Esophagus (tissue), 2 donors: ENCODE data around the gene SMYD3. TPM values are rescaled to one million over a fixed set of nuclear protein-coding genes. Genes with fewer than 3 reads are reported as not detected.

ENCODE experiments used
- H3K27ac ChIP-seq, 2 donors: one replicate each; pipeline ENCODE4 v1.5.1; 2013; ENCODE audit warnings: low read depth in 2 of 2, mild to moderate bottlenecking in 2 of 2, inconsistent platforms in 1 of 2, low read length in 1 of 2, moderate library complexity in 1 of 2
- H3K27me3 ChIP-seq, 2 donors: one replicate each; pipeline ENCODE4 v1.6.1; 2013; ENCODE audit warnings: low read length in 2 of 2, control low read depth in 1 of 2, mild to moderate bottlenecking in 1 of 2; ENCODE audit not compliant: insufficient read depth in 2 of 2, control insufficient read depth in 1 of 2
- H3K36me3 ChIP-seq, 2 donors: one replicate each; pipeline ENCODE4 v1.6.1; 2013; ENCODE audit warnings: low read length in 1 of 2; ENCODE audit not compliant: control insufficient read depth in 2 of 2, insufficient read depth in 2 of 2
- H3K4me1 ChIP-seq, 2 donors: one replicate each; pipeline ENCODE4 v1.6.1; 2013; ENCODE audit warnings: low read length in 1 of 2; ENCODE audit not compliant: control insufficient read depth in 2 of 2, insufficient read depth in 2 of 2
- H3K4me3 ChIP-seq, 2 donors: one replicate each; pipeline ENCODE4 v1.5.1; 2013; ENCODE audit warnings: low read length in 2 of 2, mild to moderate bottlenecking in 2 of 2, low read depth in 1 of 2, moderate library complexity in 1 of 2
- H3K9me3 ChIP-seq, 2 donors: one replicate each; pipeline ENCODE4 v1.6.1; 2013; ENCODE audit warnings: mild to moderate bottlenecking in 2 of 2, low read depth in 1 of 2, low read length in 1 of 2, moderate library complexity in 1 of 2; ENCODE audit not compliant: control insufficient read depth in 2 of 2, insufficient read depth in 1 of 2
- WGBS, 2 donors: extraction: QIAGEN DNeasy Blood & Tissue Kit; methylation state at CpG; one replicate each; pipeline ENCODE4 v1.1.7; 2013; 5-methylcytosine and 5-hydroxymethylcytosine counted together
- polyA plus RNA-seq, 2 donors: library from polyadenylated mRNA; stranded (reverse); fragments of 200-250 nt; gene quantifications; one replicate each; pipeline ENCODE4 v1.2.3, GENCODE V29; 2013
- donor health status: healthy with polysubstance abuse.
- donor health status: Bipolar disorder and iron deficiency.

SMYD3 gene
- polyA plus RNA-seq, 2 donors, result 5.0 to 5.7 TPM

GRCh38 chr1:246096356-246096755 lies 410.7 kb downstream of the SMYD3 start:
- H3K4me1 ChIP-seq, result no peaks in the 10 kb centered on the region
- H3K36me3 ChIP-seq, result no peaks in the 10 kb centered on the region
- H3K27me3 ChIP-seq, result no peaks in the 10 kb centered on the region
- no peak overlapping the region for H3K4me3 ChIP-seq
- H3K9me3 ChIP-seq, result no peaks in the 10 kb centered on the region
- 69 to 80% methylated on average over 5 of the region's 5 CpGs for WGBS, 2 donors
- H3K27ac ChIP-seq, result no peak overlapping the region

GRCh38 chr1:246095443-246095842 lies 411.6 kb downstream of the SMYD3 start:
- 91% methylated on average over 6 of the region's 6 CpGs for WGBS, 2 donors
- Histone ChIP-seq H3K27me3 (no peaks in the 10 kb centered on the region), H3K27ac (no peak overlapping the region), H3K9me3 (no peaks in the 10 kb centered on the region), H3K4me1 (no peaks in the 10 kb centered on the region), H3K36me3 (no peaks in the 10 kb centered on the region), H3K4me3 (no peak overlapping the region)

- WGBS, 2 donors, result 97% methylated on average over 4 of the region's 4 CpGs
- H3K4me3 ChIP-seq, result no peak overlapping the region
- no peaks in the 10 kb centered on the region for H3K36me3 ChIP-seq
- H3K4me1 ChIP-seq, result no peaks in the 10 kb centered on the region
- no peak overlapping the region for H3K27ac ChIP-seq
- H3K27me3 ChIP-seq, result no peaks in the 10 kb centered on the region
- no peaks in the 10 kb centered on the region for H3K9me3 ChIP-seq
Measured at GRCh38 chr1:246093230-246093629, 413.8 kb downstream of the SMYD3 start.

GRCh38 chr1:246092136-246092535 lies 414.9 kb downstream of the SMYD3 start:
- Histone ChIP-seq H3K4me1 (no peaks in the 10 kb centered on the region), H3K4me3 (no peak overlapping the region), H3K36me3 (no peaks in the 10 kb centered on the region), H3K27me3 (no peaks in the 10 kb centered on the region), H3K9me3 (no peaks in the 10 kb centered on the region), H3K27ac (no peak overlapping the region)
- 89 to 95% methylated on average over 4 of the region's 4 CpGs for WGBS, 2 donors

GRCh38 chr1:246091477-246091876 lies 415.6 kb downstream of the SMYD3 start:
- Histone ChIP-seq H3K36me3 (no peaks in the 10 kb centered on the region), H3K4me1 (no peaks in the 10 kb centered on the region), H3K4me3 (no peak overlapping the region), H3K27ac (no peak overlapping the region), H3K9me3 (no peaks in the 10 kb centered on the region), H3K27me3 (no peaks in the 10 kb centered on the region)
- 78 to 79% methylated on average over 4 of the region's 4 CpGs for WGBS, 2 donors

GRCh38 chr1:246086191-246086590 lies 420.9 kb downstream of the SMYD3 start:
- WGBS, 2 donors, result 93 to 95% methylated on average over 5 of the region's 5 CpGs
- Histone ChIP-seq H3K4me1 (no peaks in the 10 kb centered on the region), H3K36me3 (no peaks in the 10 kb centered on the region), H3K4me3 (no peak overlapping the region), H3K27ac (no peak overlapping the region), H3K27me3 (no peaks in the 10 kb centered on the region), H3K9me3 (no peaks in the 10 kb centered on the region)

GRCh38 chr1:246083416-246083815 lies 423.7 kb downstream of the SMYD3 start:
- peaks cover 0 to 2% of the 10 kb centered on the region in 2 donors for H3K36me3 ChIP-seq
- H3K27me3 ChIP-seq, result no peaks in the 10 kb centered on the region
- H3K4me3 ChIP-seq, result no peak overlapping the region
- no peaks in the 10 kb centered on the region for H3K4me1 ChIP-seq
- 85 to 90% methylated on average over 9 of the region's 9 CpGs for WGBS, 2 donors
- no peaks in the 10 kb centered on the region for H3K9me3 ChIP-seq
- H3K27ac ChIP-seq, result no peak overlapping the region

GRCh38 chr1:246081856-246082668 lies 425.0 kb downstream of the SMYD3 start:
- no peaks in the 10 kb centered on the region for H3K4me1 ChIP-seq
- peaks cover 0 to 2% of the 10 kb centered on the region in 2 donors for H3K36me3 ChIP-seq
- no peaks in the 10 kb centered on the region for H3K27me3 ChIP-seq
- 93% methylated on average over 13 of the region's 13 CpGs for WGBS, 2 donors
- no peak overlapping the region for H3K27ac ChIP-seq
- H3K4me3 ChIP-seq, result no peak overlapping the region
- H3K9me3 ChIP-seq, result no peaks in the 10 kb centered on the region

- Histone ChIP-seq H3K9me3 (no peaks in the 10 kb centered on the region), H3K4me3 (no peak overlapping the region), H3K4me1 (no peaks in the 10 kb centered on the region), H3K27ac (no peak overlapping the region), H3K27me3 (no peaks in the 10 kb centered on the region), H3K36me3 (peaks cover 0 to 2% of the 10 kb centered on the region in 2 donors)
- 91% methylated on average over 4 of the region's 4 CpGs for WGBS, 2 donors
Measured at GRCh38 chr1:246081138-246081702, 425.9 kb downstream of the SMYD3 start.

- H3K4me1 ChIP-seq, result no peaks in the 10 kb centered on the region
- H3K27ac ChIP-seq, result no peak overlapping the region
- H3K27me3 ChIP-seq, result no peaks in the 10 kb centered on the region
- peaks cover 0 to 2% of the 10 kb centered on the region in 2 donors for H3K36me3 ChIP-seq
- no peak overlapping the region for H3K4me3 ChIP-seq
- WGBS, 2 donors, result 96 to 98% methylated on average over 9 of the region's 9 CpGs
- no peaks in the 10 kb centered on the region for H3K9me3 ChIP-seq
Measured at GRCh38 chr1:246080031-246080430, 427.0 kb downstream of the SMYD3 start.
